Forelimb muscle (tissue), 1 donor: ENCODE results near the gene CACNA1I. TPM values are rescaled to one million over a fixed set of nuclear protein-coding genes. Genes with fewer than 3 reads are reported as not detected.

Experiments used
- DNase-seq: peaks from one replicate; pipeline ENCODE4 v3.0.0-alpha.2; 2013; ENCODE audit warnings: low read depth
- polyA plus RNA-seq: library from polyadenylated mRNA; unstranded; fragments of 120-200 nt; gene quantifications from one replicate; pipeline ENCODE4 v1.2.1, GENCODE V29; 2013; ENCODE audit not compliant: insufficient read length

The CACNA1I gene
- polyA plus RNA-seq, 1 donor, result 0.10 TPM

DNA sequence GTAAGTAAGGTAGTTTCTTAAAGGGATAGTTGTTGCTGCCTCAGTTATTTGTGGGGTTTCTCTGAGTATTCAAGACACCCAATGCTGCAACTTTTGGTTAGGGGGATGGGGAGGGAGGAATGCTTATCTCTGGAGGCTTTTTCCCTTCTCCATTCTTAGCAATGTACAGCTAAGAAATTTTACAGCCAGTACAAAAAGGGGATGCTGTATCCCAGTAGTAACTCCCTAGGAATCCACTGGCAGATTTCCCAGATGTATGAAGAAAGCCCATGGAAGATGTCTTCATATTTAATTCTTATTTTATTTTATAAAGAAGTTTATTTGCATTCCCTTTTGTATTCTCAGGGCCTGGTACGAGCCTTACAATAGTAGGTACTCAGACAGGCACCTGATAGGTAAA is 168.2 kb downstream of the CACNA1I start:
- no peak for DNase-seq

Other genes with a start within 250 kb of the CACNA1I start
- gene SYNGR1, start 220.8 kb upstream of the CACNA1I start, polyA plus RNA-seq, result 12.9 TPM
- gene TAB1, start 171.0 kb upstream of the CACNA1I start, polyA plus RNA-seq, result 23.3 TPM
- 3.5 TPM for gene MGAT3, start 113.7 kb upstream of the CACNA1I start, polyA plus RNA-seq
- gene MIEF1, start 68.5 kb upstream of the CACNA1I start, polyA plus RNA-seq, result 15.3 TPM
- gene ATF4, start 50.2 kb upstream of the CACNA1I start, polyA plus RNA-seq, result 358 TPM
- 50.8 TPM for gene RPS19BP1, start 38.0 kb upstream of the CACNA1I start, polyA plus RNA-seq